ENCODE measurements around the gene SLC10A3. TPM values are rescaled to one million over a fixed set of nuclear protein-coding genes. Genes with fewer than 3 reads are reported as not detected.
"Not testable (repeated sequence)": the region's sequence is repeated elsewhere in the genome, so short reads cannot be mapped to it uniquely, and the experiment has no call there.

SLC10A3 gene
- total RNA-seq, 1 experiment from 2014 or later, result 32.1 TPM

GRCh38 chrX:154502989-154503388 is 12.6 kb upstream of the SLC10A3 start:
- Histone ChIP-seq H3K27me3 (ENCODE audit: low read length) (no peaks in the 10 kb centered on the region), H3K9me2 (replicated peaks; ENCODE audit: insufficient read depth, low read length) (no peaks in the 10 kb centered on the region), H2AFZ (ENCODE audit: low read length) (no peak overlapping the region), H3K79me2 (ENCODE audit: low read length) (no peaks in the 10 kb centered on the region), H3K36me3 (ENCODE audit: insufficient read depth, low read length) (no peaks in the 10 kb centered on the region), H3K9ac (ENCODE audit: low read length) (no peak overlapping the region), H3K9me3 (ENCODE audit: low read length) (no peaks in the 10 kb centered on the region), H4K20me1 (ENCODE audit: insufficient read depth, low read depth, low read length) (no peaks in the 10 kb centered on the region), H3K4me2 (ENCODE audit: low read depth, low read length, poor library complexity, severe bottlenecking) (no peak overlapping the region), H3K27ac (ENCODE audit: low read length) (no peak overlapping the region), H3K4me1 (ENCODE audit: low read length) (peaks cover 17% of the 10 kb centered on the region), H3K4me3 (ENCODE audit: low read length) (no peak overlapping the region)
- no peak for DNase-seq

GRCh38 chrX:154502098-154502497 is 11.7 kb upstream of the SLC10A3 start:
- H3K9me2 ChIP-seq (replicated peaks; ENCODE audit: insufficient read depth, low read length), result no peaks in the 10 kb centered on the region
- no peaks in the 10 kb centered on the region for H4K20me1 ChIP-seq (ENCODE audit: insufficient read depth, low read depth, low read length)

GRCh38 chrX:154501423-154501822 is 11.0 kb upstream of the SLC10A3 start:
- not testable (repeated sequence) for DNase-seq; H3K4me2 ChIP-seq (ENCODE audit: low read depth, low read length, poor library complexity, severe bottlenecking); H4K20me1 ChIP-seq (ENCODE audit: insufficient read depth, low read depth, low read length); H3K27ac ChIP-seq (ENCODE audit: low read length); H3K9ac ChIP-seq (ENCODE audit: low read length); H3K36me3 ChIP-seq (ENCODE audit: insufficient read depth, low read length); H3K9me2 ChIP-seq (replicated peaks; ENCODE audit: insufficient read depth, low read length); H3K79me2 ChIP-seq (ENCODE audit: low read length); H3K4me3 ChIP-seq (ENCODE audit: low read length); H3K27me3 ChIP-seq (ENCODE audit: low read length); H2AFZ ChIP-seq (ENCODE audit: low read length); H3K9me3 ChIP-seq (ENCODE audit: low read length)
- peaks cover 32% of the 10 kb centered on the region for H3K4me1 ChIP-seq (ENCODE audit: low read length)

More at GRCh38 chrX:154502098-154502497, 11.7 kb upstream of the SLC10A3 start:
- H3K4me1 ChIP-seq (ENCODE audit: low read length), result peaks cover 26% of the 10 kb centered on the region
- H3K79me2 ChIP-seq (ENCODE audit: low read length), result no peaks in the 10 kb centered on the region
- H3K27me3 ChIP-seq (ENCODE audit: low read length), result no peaks in the 10 kb centered on the region
- no peak overlapping the region for H3K9ac ChIP-seq (ENCODE audit: low read length)
- H2AFZ ChIP-seq (ENCODE audit: low read length), result no peak overlapping the region
- H3K27ac ChIP-seq (ENCODE audit: low read length), result no peak overlapping the region
- H3K4me2 ChIP-seq (ENCODE audit: low read depth, low read length, poor library complexity, severe bottlenecking), result no peak overlapping the region
- H3K36me3 ChIP-seq (ENCODE audit: insufficient read depth, low read length), result no peaks in the 10 kb centered on the region
- H3K9me3 ChIP-seq (ENCODE audit: low read length), result no peaks in the 10 kb centered on the region
- no peak overlapping the region for H3K4me3 ChIP-seq (ENCODE audit: low read length)
- no peak for DNase-seq

- Histone ChIP-seq H3K27ac (ENCODE audit: low read length) (peak overlapping the region; percentile 88), H3K4me2 (ENCODE audit: low read depth, low read length, poor library complexity, severe bottlenecking) (peak overlapping the region; percentile 44), H3K9ac (ENCODE audit: low read length) (0 out of 2 replicates have a peak overlapping the region, but pooled peaks have one; percentile 14), H3K4me1 (ENCODE audit: low read length) (peaks cover 50% of the 10 kb centered on the region)
- H3K36me3 ChIP-seq (ENCODE audit: insufficient read depth, low read length); H3K9me2 ChIP-seq (replicated peaks; ENCODE audit: insufficient read depth, low read length); H4K20me1 ChIP-seq (ENCODE audit: insufficient read depth, low read depth, low read length); DNase-seq; H2AFZ ChIP-seq (ENCODE audit: low read length); H3K9me3 ChIP-seq (ENCODE audit: low read length); H3K79me2 ChIP-seq (ENCODE audit: low read length); H3K27me3 ChIP-seq (ENCODE audit: low read length); H3K4me3 ChIP-seq (ENCODE audit: low read length): not testable (repeated sequence)
Observed at GRCh38 chrX:154496591-154497137, 6.2 kb upstream of the SLC10A3 start.

- Histone ChIP-seq H3K9me3 (ENCODE audit: low read length) (no peaks in the 10 kb centered on the region), H3K79me2 (ENCODE audit: low read length) (no peaks in the 10 kb centered on the region), H3K4me3 (ENCODE audit: low read length) (no peak overlapping the region), H4K20me1 (ENCODE audit: insufficient read depth, low read depth, low read length) (no peaks in the 10 kb centered on the region), H3K9me2 (replicated peaks; ENCODE audit: insufficient read depth, low read length) (no peaks in the 10 kb centered on the region), H3K27ac (ENCODE audit: low read length) (0 out of 2 replicates have a peak overlapping the region, but pooled peaks have one; percentile 88), H2AFZ (ENCODE audit: low read length) (no peak overlapping the region), H3K36me3 (ENCODE audit: insufficient read depth, low read length) (no peaks in the 10 kb centered on the region), H3K9ac (ENCODE audit: low read length) (no peak overlapping the region), H3K4me2 (ENCODE audit: low read depth, low read length, poor library complexity, severe bottlenecking) (no peak overlapping the region), H3K4me1 (ENCODE audit: low read length) (peaks cover 54% of the 10 kb centered on the region), H3K27me3 (ENCODE audit: low read length) (no peaks in the 10 kb centered on the region)
- DNase-seq, result no peak
Observed at GRCh38 chrX:154495472-154495922, 5.1 kb upstream of the SLC10A3 start.

GRCh38 chrX:154494715-154495114 is 4.3 kb upstream of the SLC10A3 start:
- peaks cover 4% of the 10 kb centered on the region for H3K79me2 ChIP-seq (ENCODE audit: low read length)
- H3K4me3 ChIP-seq (ENCODE audit: low read length), result no peak overlapping the region
- no peaks in the 10 kb centered on the region for H3K9me3 ChIP-seq (ENCODE audit: low read length)
- H3K27me3 ChIP-seq (ENCODE audit: low read length), result no peaks in the 10 kb centered on the region
- H3K27ac ChIP-seq (ENCODE audit: low read length), result no peak overlapping the region
- no peak overlapping the region for H3K9ac ChIP-seq (ENCODE audit: low read length)
- DNase-seq, result no peak
- no peaks in the 10 kb centered on the region for H3K9me2 ChIP-seq (replicated peaks; ENCODE audit: insufficient read depth, low read length)
- no peaks in the 10 kb centered on the region for H3K36me3 ChIP-seq (ENCODE audit: insufficient read depth, low read length)
- H3K4me2 ChIP-seq (ENCODE audit: low read depth, low read length, poor library complexity, severe bottlenecking), result no peak overlapping the region
- peaks cover 53% of the 10 kb centered on the region for H3K4me1 ChIP-seq (ENCODE audit: low read length)
- no peaks in the 10 kb centered on the region; the same call in 1 of the 2 replicates for H4K20me1 ChIP-seq (ENCODE audit: insufficient read depth, low read depth, low read length)
- no peak overlapping the region for H2AFZ ChIP-seq (ENCODE audit: low read length)

GRCh38 chrX:154490021-154490413 is 412 bp downstream of the SLC10A3 start:
- peak overlapping the region; percentile 75 for H3K4me2 ChIP-seq (ENCODE audit: low read depth, low read length, poor library complexity, severe bottlenecking)
- H3K9me3 ChIP-seq (ENCODE audit: low read length), result no peaks in the 10 kb centered on the region
- peaks cover 4% of the 10 kb centered on the region; the same call in 1 of the 2 replicates for H3K36me3 ChIP-seq (ENCODE audit: insufficient read depth, low read length)
- peaks cover 26% of the 10 kb centered on the region for H3K79me2 ChIP-seq (ENCODE audit: low read length)
- peak overlapping the region; percentile 74 for H3K4me3 ChIP-seq (ENCODE audit: low read length)
- H3K27ac ChIP-seq (ENCODE audit: low read length), result peak overlapping the region; percentile 47
- H2AFZ ChIP-seq (ENCODE audit: low read length), result no peak overlapping the region
- H3K9ac ChIP-seq (ENCODE audit: low read length), result peak overlapping the region; percentile 84
- no peaks in the 10 kb centered on the region for H3K27me3 ChIP-seq (ENCODE audit: low read length)
- peaks cover 37% of the 10 kb centered on the region for H3K4me1 ChIP-seq (ENCODE audit: low read length)
- DNase-seq, result peak; percentile 76
- H3K9me2 ChIP-seq (replicated peaks; ENCODE audit: insufficient read depth, low read length), result no peaks in the 10 kb centered on the region
- no peaks in the 10 kb centered on the region; the same call in 1 of the 2 replicates for H4K20me1 ChIP-seq (ENCODE audit: insufficient read depth, low read depth, low read length)

- H3K27me3 ChIP-seq (ENCODE audit: low read length), result no peaks in the 10 kb centered on the region
- no peak overlapping the region for H2AFZ ChIP-seq (ENCODE audit: low read length)
- peaks cover 4% of the 10 kb centered on the region; the same call in 1 of the 2 replicates for H3K36me3 ChIP-seq (ENCODE audit: insufficient read depth, low read length)
- H4K20me1 ChIP-seq (ENCODE audit: insufficient read depth, low read depth, low read length), result no peaks in the 10 kb centered on the region; the same call in 1 of the 2 replicates
- no peak for DNase-seq
- H3K9me3 ChIP-seq (ENCODE audit: low read length), result no peaks in the 10 kb centered on the region
- peak overlapping the region; percentile 74; the same call in 1 of the 2 replicates for H3K4me3 ChIP-seq (ENCODE audit: low read length)
- H3K27ac ChIP-seq (ENCODE audit: low read length), result no peak overlapping the region
- H3K9ac ChIP-seq (ENCODE audit: low read length), result peak overlapping the region; percentile 84
- peaks cover 40% of the 10 kb centered on the region for H3K4me1 ChIP-seq (ENCODE audit: low read length)
- H3K4me2 ChIP-seq (ENCODE audit: low read depth, low read length, poor library complexity, severe bottlenecking), result peak overlapping the region; percentile 75
- peaks cover 32% of the 10 kb centered on the region for H3K79me2 ChIP-seq (ENCODE audit: low read length)
- H3K9me2 ChIP-seq (replicated peaks; ENCODE audit: insufficient read depth, low read length), result no peaks in the 10 kb centered on the region
Observed at GRCh38 chrX:154489182-154489581, 1.2 kb downstream of the SLC10A3 start.
